ENCODE measurements around the gene COL5A2. TPM values are rescaled to one million over a fixed set of nuclear protein-coding genes. Genes with fewer than 3 reads are reported as not detected.

COL5A2 gene
- total RNA-seq, 1 donor from 2014 or later, result 11.2 TPM

- no peaks in the 10 kb centered on the region for H3K4me1 Mint-ChIP-seq
- H3K79me2 ChIP-seq (ENCODE audit: low read depth), result no peaks in the 10 kb centered on the region
- H3K27ac ChIP-seq, result no peak overlapping the region
- no peaks in the 10 kb centered on the region for H3K27me3 ChIP-seq
- no peaks in the 10 kb centered on the region for H3K27me3 Mint-ChIP-seq (ENCODE audit: insufficient read depth, low read depth)
- no peaks in the 10 kb centered on the region for H3K4me1 ChIP-seq
- no peak overlapping the region for H3K4me3 Mint-ChIP-seq
- no peak overlapping the region for H3K27ac Mint-ChIP-seq
- H2AFZ ChIP-seq (replicated peaks), result no peak overlapping the region
- no peaks in the 10 kb centered on the region for H3K9me3 ChIP-seq (ENCODE audit: low read depth)
- no peak overlapping the region for H3K4me3 ChIP-seq
- no peak for DNase-seq (ENCODE audit: low spot score)
- no peaks in the 10 kb centered on the region for H3K36me3 ChIP-seq
- no peaks in the 10 kb centered on the region for H4K20me1 ChIP-seq (ENCODE audit: low read depth)
- H3K4me2 ChIP-seq, result no peak overlapping the region
- H3K9me3 Mint-ChIP-seq, result no peaks in the 10 kb centered on the region
- no peaks in the 10 kb centered on the region for H3F3A ChIP-seq (ENCODE audit: low read depth)
- H3K36me3 Mint-ChIP-seq, result peaks cover 6% of the 10 kb centered on the region
- no peak overlapping the region for H3K9ac ChIP-seq
- no peak for TF ChIP-seq EZH2phosphoT487 (IDR thresholded peaks at IDR 0.05)
- no peak for TF ChIP-seq EZH2 (IDR thresholded peaks at IDR 0.05)
- TF ChIP-seq CTCF (IDR thresholded peaks at IDR 0.05), result no peak
Measured at GRCh38 chr2:189082376-189082975, 97.1 kb downstream of the COL5A2 start.

- H3K4me1 Mint-ChIP-seq, result peaks cover 9% of the 10 kb centered on the region
- no peak overlapping the region for H3K27ac Mint-ChIP-seq
- Histone ChIP-seq H3K9ac (no peak overlapping the region), H3K79me2 (ENCODE audit: low read depth) (no peaks in the 10 kb centered on the region), H3K36me3 (no peaks in the 10 kb centered on the region), H3K4me2 (no peak overlapping the region), H3K27me3 (no peaks in the 10 kb centered on the region), H3F3A (ENCODE audit: low read depth) (peaks cover 4% of the 10 kb centered on the region), H3K27ac (no peak overlapping the region), H3K4me3 (no peak overlapping the region), H4K20me1 (ENCODE audit: low read depth) (no peaks in the 10 kb centered on the region), H2AFZ (replicated peaks) (no peak overlapping the region), H3K9me3 (ENCODE audit: low read depth) (no peaks in the 10 kb centered on the region), H3K4me1 (peaks cover 6% of the 10 kb centered on the region)
- H3K36me3 Mint-ChIP-seq, result peaks cover 9% of the 10 kb centered on the region
- TF ChIP-seq EZH2phosphoT487 (IDR thresholded peaks at IDR 0.05) (no peak), CTCF (IDR thresholded peaks at IDR 0.05) (no peak), EZH2 (IDR thresholded peaks at IDR 0.05) (no peak)
- H3K4me3 Mint-ChIP-seq, result no peak overlapping the region
- no peak for DNase-seq (ENCODE audit: low spot score)
- no peaks in the 10 kb centered on the region for H3K9me3 Mint-ChIP-seq
- H3K27me3 Mint-ChIP-seq (ENCODE audit: insufficient read depth, low read depth), result no peaks in the 10 kb centered on the region
Measured at GRCh38 chr2:189076572-189076971, 103.0 kb downstream of the COL5A2 start.

GRCh38 chr2:189076120-189076519, 103.4 kb downstream of the COL5A2 start:
- no peaks in the 10 kb centered on the region for H3K79me2 ChIP-seq (ENCODE audit: low read depth)
- Mint-ChIP-seq H3K4me1 (peaks cover 9% of the 10 kb centered on the region), H3K36me3 (peaks cover 10% of the 10 kb centered on the region), H3K27me3 (ENCODE audit: insufficient read depth, low read depth) (no peaks in the 10 kb centered on the region), H3K4me3 (no peak overlapping the region), H3K27ac (no peak overlapping the region), H3K9me3 (no peaks in the 10 kb centered on the region)
- no peak for DNase-seq (ENCODE audit: low spot score)
- H3K27me3 ChIP-seq, result no peaks in the 10 kb centered on the region
- H3K4me2 ChIP-seq, result no peak overlapping the region
- H3K4me1 ChIP-seq, result peaks cover 6% of the 10 kb centered on the region
- H3F3A ChIP-seq (ENCODE audit: low read depth), result peaks cover 4% of the 10 kb centered on the region
- no peak for TF ChIP-seq EZH2 (IDR thresholded peaks at IDR 0.05)
- no peak for TF ChIP-seq CTCF (IDR thresholded peaks at IDR 0.05)
- TF ChIP-seq EZH2phosphoT487 (IDR thresholded peaks at IDR 0.05), result no peak
- no peaks in the 10 kb centered on the region for H4K20me1 ChIP-seq (ENCODE audit: low read depth)
- no peak overlapping the region for H3K27ac ChIP-seq
- no peak overlapping the region for H3K9ac ChIP-seq
- no peaks in the 10 kb centered on the region for H3K9me3 ChIP-seq (ENCODE audit: low read depth)
- no peak overlapping the region for H2AFZ ChIP-seq (replicated peaks)
- no peak overlapping the region for H3K4me3 ChIP-seq
- no peaks in the 10 kb centered on the region for H3K36me3 ChIP-seq
